Transverse colon (tissue), 4 donors: Measurements from ENCODE around the gene ZDHHC11.
"Not testable (repeated sequence)": the region's sequence is repeated elsewhere in the genome, so short reads cannot be mapped to it uniquely, and the experiment has no call there.

Source experiments
- CTCF ChIP-seq, 5 experiments: fragments of 200-600 bp in 3 of 5; fragments of 450-650 bp in 2 of 5; sonication (generic) in 3 of 5; IDR thresholded peaks; 1 replicate in 2 of 5; 2 replicates in 3 of 5; pipeline ENCODE4 v1.5.1; 2016 to 2017; ENCODE audit warnings: antibody characterized with exemption in 5 of 5, inconsistent platforms in 3 of 5, mild to moderate bottlenecking in 2 of 5, moderate library complexity in 1 of 5
- POLR2A ChIP-seq: fragments of 450-650 bp; IDR thresholded peaks from one replicate; pipeline ENCODE4 v1.6.1; 2016; ENCODE audit warnings: antibody characterized with exemption, mild to moderate bottlenecking, moderate library complexity
- POLR2AphosphoS5 ChIP-seq, 3 donors: sonication (generic); formaldehyde crosslinking; IDR thresholded peaks; one replicate each; pipeline ENCODE4 v1.6.1; 2016; ENCODE audit warnings: antibody characterized with exemption in 3 of 3

- not testable (repeated sequence) for TF ChIP-seq POLR2A; CTCF (IDR thresholded peaks at IDR 0.05); POLR2AphosphoS5 (IDR thresholded peaks at IDR 0.05)
Measured at GRCh38 chr5:801055-801454, 49.7 kb downstream of the ZDHHC11 start.
